SU-DHL-6 (cell line): ENCODE data around the gene UPF3A.

Source experiments
- CTCF ChIP-seq: fragments of 200-600 bp; sonication (generic); IDR thresholded peaks from one replicate; pipeline ENCODE4 v1.5.1; 2017; ENCODE audit warnings: antibody characterized with exemption, mild to moderate bottlenecking, low read length, moderate library complexity; ENCODE audit not compliant: insufficient read depth, poor library complexity, severe bottlenecking
- EZH2phosphoT487 ChIP-seq: fragments of 200-600 bp; sonication (generic), shearing (Covaris generic); conservative IDR thresholded peaks from 2 replicates; pipeline ENCODE4 v1.6.1; 2018; ENCODE audit warnings: mild to moderate bottlenecking, antibody characterized with exemption, low read length, moderate library complexity, mixed read lengths

DNA sequence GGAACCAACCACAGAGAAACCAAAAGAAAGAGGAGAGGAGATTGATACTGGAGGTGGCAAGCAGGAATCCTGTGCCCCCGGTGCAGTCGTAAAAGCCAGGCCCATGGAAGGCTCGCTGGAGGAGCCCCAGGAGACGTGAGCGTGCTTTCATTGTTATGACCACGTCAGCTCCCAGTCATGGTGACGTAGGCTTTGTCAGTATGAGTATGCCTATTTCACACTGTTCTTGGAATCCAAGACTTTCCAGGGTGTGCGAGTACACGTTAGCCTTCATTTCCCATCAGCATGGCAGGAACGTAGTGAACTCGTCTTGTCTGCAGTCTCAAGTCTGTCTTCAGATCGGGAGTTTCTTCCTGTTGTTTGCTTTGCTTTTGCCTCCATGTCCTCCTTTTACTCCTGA lies 17.5 kb downstream of the UPF3A start:
- TF ChIP-seq CTCF (no peak), EZH2phosphoT487 (no peak)
